Kidney tubule cell (primary cell): ENCODE results near the gene CEP295NL.
"Not testable (repeated sequence)": the region's sequence is repeated elsewhere in the genome, so short reads cannot be mapped to it uniquely, and the experiment has no call there.

Experiments
- DNase-seq: peaks from one replicate; pipeline ENCODE4 v3.0.0-alpha.2; 2018; ENCODE audit warnings: low spot score

The CEP295NL gene

GRCh38 chr17:78888941-78889518 is 14.0 kb downstream of the CEP295NL start:
- no peak for DNase-seq

GRCh38 chr17:78886954-78887353 is 16.0 kb downstream of the CEP295NL start:
- no peak for DNase-seq

- DNase-seq: peak; percentile 35
These were observed 17.0 kb downstream of the CEP295NL start for GRCh38 chr17:78885956-78886355.

- no peak for DNase-seq
These were observed 17.9 kb downstream of the CEP295NL start for GRCh38 chr17:78884876-78885667.

GRCh38 chr17:78884148-78884825 is 18.7 kb downstream of the CEP295NL start:
- no peak for DNase-seq

- DNase-seq: peak; percentile 92
These were observed 19.4 kb downstream of the CEP295NL start for GRCh38 chr17:78883533-78884131.

DNA sequence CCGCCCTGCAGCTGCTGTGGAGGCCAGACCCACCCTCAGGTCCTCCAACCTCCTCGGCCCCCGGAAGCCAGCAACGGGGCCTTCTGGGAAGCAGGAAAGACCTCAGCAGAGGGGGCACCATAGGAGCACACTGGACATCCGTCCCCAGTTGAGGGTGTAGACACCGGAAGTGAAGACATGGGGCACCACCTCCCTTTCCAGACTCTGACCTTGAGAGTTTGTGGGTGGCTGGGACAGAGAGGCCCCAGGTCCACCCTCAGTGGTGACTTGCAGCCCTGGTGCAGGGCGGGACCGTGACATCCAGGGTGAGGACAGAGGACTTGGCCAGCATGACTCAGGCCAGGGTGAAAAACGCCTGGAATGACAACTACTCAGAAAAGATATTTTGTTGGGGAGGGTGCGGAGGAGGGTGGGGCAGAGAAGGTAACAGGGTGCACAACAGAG is 19.9 kb downstream of the CEP295NL start:
- DNase-seq: peak; percentile 90

- no peak for DNase-seq
These were observed 20.4 kb downstream of the CEP295NL start for GRCh38 chr17:78882540-78883088.

DNA sequence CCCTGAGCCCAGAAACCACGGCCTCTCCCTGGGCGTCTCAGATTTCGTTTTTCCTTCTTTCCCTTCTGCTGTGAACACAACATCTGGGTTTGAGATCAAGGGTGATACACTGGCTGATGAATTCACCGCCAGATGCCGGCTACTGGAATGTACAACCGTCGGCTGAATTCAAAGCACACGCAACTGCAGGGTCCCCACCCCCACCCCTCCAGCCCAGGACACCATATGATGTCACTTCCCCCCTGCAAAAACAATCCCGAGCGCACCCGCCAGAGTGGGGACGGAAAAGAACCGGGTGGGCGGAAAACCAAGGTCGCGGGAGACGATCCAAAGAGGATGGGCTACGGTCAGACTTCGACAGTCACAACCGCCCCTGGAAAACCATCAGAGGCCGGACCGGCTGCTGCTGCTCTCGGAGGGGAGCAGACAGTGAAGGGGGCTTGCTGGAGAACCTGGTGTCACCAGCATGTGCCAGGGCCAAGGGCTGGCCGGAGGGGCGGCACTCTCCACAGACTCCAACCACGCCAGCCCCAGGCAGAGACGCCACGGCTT is 23.3 kb downstream of the CEP295NL start:
- no peak for DNase-seq

DNA sequence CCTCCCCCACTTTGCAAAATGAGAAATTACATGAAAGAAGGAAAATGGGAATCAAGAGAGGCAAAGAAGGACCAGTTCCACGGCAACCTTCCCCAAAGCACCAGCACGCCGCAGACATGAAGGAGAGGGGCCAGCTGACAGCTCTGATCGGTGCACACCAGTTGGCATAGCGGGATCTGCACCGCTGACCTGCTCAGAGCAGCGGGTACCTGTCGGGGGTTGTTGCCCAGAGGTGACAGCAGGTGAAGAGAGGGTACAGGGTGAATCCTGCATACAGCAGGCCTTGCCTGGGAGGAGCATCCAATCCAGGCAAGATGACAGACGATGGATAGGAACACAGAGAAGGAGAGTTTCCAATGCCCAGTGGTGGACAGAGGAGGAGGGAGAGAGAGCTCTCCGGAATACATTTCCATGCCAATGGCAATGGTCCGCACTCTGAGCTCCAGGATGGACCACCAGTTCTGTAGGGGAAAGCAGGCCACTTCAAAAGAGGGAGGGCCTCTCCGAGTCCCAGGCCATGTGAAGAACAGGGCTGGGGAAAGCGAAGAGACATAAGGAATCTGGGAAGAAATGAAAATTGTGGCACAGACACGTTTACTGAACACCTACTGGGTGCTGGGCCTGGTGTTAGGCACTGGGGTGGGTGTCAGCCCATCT is 24.0 kb downstream of the CEP295NL start:
- DNase-seq: no peak

DNA sequence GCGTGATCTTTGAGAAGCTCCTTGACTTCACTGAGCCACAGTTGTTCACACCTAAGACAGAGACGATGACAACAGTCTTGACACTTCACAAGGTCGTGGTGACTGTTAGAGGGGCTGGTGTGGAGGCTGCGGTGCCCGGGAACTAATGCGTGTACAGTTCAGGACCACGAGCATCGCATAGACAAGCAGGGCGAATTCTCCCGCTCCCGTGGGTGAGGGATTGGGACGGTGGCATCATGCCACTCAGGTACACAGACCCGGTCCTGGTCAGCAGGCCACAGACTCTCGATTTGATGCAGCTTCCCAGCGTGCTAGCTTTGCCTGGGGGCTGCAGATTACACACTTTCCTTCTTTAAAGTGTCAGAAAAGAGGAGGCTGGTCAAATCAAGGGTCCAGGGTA is 24.7 kb downstream of the CEP295NL start:
- DNase-seq: no peak

GRCh38 chr17:78876954-78877517 is 26.0 kb downstream of the CEP295NL start:
- not testable (repeated sequence) for DNase-seq

DNA sequence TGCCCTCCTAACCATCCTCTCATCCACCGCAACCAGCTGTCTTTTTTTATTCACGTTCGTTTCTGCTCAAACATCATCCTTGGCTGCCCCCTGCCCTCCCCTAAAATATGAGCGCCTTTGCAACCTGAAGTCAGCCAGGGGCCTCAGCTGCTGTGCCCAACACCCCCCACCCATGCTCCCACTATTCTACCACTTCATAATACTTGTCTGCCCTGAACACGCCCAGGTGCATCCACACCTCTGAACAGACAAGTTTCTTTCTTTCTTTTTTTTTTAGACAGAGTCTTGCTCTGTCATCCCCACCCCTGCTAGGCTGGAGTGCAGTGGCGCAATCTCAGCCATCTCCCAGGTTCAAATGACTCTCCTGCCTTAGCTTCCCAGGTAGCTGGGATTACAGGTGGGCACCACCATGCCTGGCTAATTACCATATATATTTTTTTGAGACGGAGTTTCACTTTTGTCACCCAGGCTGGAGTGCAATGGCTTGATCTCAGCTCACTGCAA is 26.9 kb downstream of the CEP295NL start:
- DNase-seq: no peak

GRCh38 chr17:78875363-78876093 is 27.5 kb downstream of the CEP295NL start:
- DNase-seq: peak; percentile 29

- DNase-seq: peak; percentile 44
These were observed 29.3 kb downstream of the CEP295NL start for GRCh38 chr17:78873519-78874340.

DNA sequence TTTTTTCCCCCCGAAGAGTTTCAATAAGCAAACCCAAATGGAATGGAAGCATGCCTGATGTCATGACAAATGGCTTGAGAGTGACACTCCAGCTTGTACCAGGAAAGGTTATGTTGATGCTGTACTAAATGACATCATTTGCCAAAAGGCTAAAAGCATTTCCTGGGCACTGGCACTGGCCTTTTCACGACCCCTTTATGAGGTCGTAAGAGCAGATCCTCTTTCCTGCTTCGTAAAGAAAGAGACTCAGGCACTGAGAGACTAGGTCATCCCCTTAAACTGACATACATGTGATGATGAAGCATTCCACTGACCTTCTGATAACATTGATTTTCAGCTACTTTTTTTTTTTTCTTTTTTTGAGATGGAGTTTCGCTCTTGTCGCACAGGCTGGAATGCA is 30.5 kb downstream of the CEP295NL start:
- peak; percentile 26 for DNase-seq

DNA sequence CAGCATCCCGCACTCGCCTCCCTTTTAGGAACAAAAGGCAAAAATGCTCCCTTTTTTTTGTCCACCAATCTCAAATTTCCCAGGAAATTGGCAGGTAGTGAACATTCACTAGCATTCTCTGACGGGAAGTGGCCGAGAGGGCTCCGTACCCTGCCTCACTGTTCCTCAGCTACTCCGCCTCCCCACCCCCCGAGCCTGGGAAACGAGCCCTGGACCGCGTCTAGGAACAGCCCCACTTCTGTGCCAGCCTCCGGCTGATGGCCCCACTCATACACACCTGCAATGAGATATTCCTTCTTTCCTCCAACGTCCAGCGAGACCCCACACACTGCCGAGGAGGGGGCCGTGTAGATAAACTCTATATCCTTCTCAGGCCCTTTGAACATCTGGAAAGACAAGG is 32.4 kb downstream of the CEP295NL start:
- DNase-seq: no peak

DNA sequence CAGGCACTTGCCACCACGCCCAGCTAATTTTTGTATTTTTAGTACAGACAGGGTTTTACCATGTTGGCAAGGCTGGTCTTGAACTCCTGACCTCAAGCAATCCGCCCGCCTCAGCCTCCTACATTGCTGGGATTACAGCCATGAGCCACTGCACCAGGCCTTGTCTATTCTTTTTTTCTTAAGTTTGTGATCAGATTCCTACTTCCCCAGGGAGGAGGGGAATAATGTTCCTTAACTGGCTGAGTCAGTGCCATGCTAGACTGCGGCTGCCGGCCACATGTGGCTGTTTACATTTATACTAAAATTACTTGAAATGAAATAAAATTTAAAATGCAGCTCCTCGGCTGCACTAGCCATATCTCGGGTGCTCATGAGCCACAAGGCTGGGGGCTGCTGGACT is 34.6 kb downstream of the CEP295NL start:
- no peak for DNase-seq

DNA sequence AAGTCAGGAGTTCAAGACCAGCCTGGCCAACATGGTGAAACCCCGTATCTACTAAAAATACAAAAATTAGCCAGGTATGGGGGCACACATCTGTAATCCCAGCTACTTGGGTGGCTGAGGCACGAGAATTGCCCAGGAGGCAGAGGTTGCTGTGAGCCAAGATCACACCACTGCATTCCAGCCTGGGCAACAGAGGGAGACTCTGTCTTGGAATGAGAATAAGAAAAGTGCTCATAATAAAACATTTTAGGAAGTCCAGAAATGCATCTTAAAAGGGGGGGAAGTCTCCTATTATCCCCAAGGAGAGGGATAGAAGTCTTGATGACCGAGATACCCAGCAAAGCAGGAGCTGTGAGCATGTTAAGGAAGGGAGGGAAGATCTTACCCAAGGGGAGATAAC is 36.0 kb downstream of the CEP295NL start:
- not testable (repeated sequence) for DNase-seq
